Activated CD4-positive, alpha-beta T cell treated with anti-CD3 and anti-CD28 coated beads for 36 hours (primary cell): ENCODE data around the gene BRCA1. TPM values are rescaled to one million over a fixed set of nuclear protein-coding genes. Genes with fewer than 3 reads are reported as not detected.
A peak's percentile ranks its signal among the peaks of the same experiment; 100 is the strongest.
"Not testable (repeated sequence)": the region's sequence is repeated elsewhere in the genome, so short reads cannot be mapped to it uniquely, and the experiment has no call there.

Experiments
- ATAC-seq: fragments of 200-7000 bp; cut with Tn5 transposase; one replicate; pipeline ENCODE4 v1.10.0; 2021; ENCODE audit warnings: mild to moderate bottlenecking, moderate library complexity
- CTCF ChIA-PET: fragments of 350-600 bp; sonication (Branson Sonifier 250); formaldehyde crosslinking; loops from one replicate; lab custom pipeline; 2021; ENCODE audit warnings: antibody characterized with exemption; lab: Charles Lee
- POLR2A ChIA-PET: fragments of 350-600 bp; sonication (Branson Sonifier 250); formaldehyde crosslinking; loops from one replicate; lab custom pipeline; 2021; ENCODE audit warnings: antibody characterized with exemption, inconsistent platforms; lab: Charles Lee
- DNase-seq: peaks from one replicate; pipeline ENCODE4 v3.0.0-alpha.2; 2020
- H3K27ac Mint-ChIP-seq: one replicate; pipeline ENCODE4 v1.8.0; 2021; ENCODE audit warnings: mixed read lengths
- H3K27me3 Mint-ChIP-seq: one replicate; pipeline ENCODE4 v1.8.0; 2021; ENCODE audit warnings: mixed read lengths
- H3K36me3 Mint-ChIP-seq: one replicate; pipeline ENCODE4 v1.8.0; 2021; ENCODE audit warnings: low read depth, mixed read lengths
- H3K4me1 Mint-ChIP-seq: one replicate; pipeline ENCODE4 v1.8.0; 2021; ENCODE audit warnings: mixed read lengths
- H3K4me3 Mint-ChIP-seq: one replicate; pipeline ENCODE4 v1.8.0; 2021; ENCODE audit warnings: mild to moderate bottlenecking, moderate library complexity, mixed read lengths
- H3K9me3 Mint-ChIP-seq: one replicate; pipeline ENCODE4 v1.8.0; 2021; ENCODE audit warnings: low read depth, mixed read lengths
- intact Hi-C, 2 experiments: fragments of 100-400 bp; cut with DNase I in 1 of 2; cut with micrococcal nuclease in 1 of 2; formaldehyde crosslinking; loops; one replicate each; pipeline versions ENCODE4 v1.14.2 to v1.15.1; 2022 to 2024; cut with DNase I, micrococcal nuclease
- total RNA-seq, 2 experiments: library from RNA; stranded (reverse); gene quantifications; one replicate each; pipeline ENCODE4 v1.2.3, GENCODE V29; 2021

Gene BRCA1
- total RNA-seq = 100 to 1,000 TPM in 1 of 2 experiments, 10 to 100 TPM in 1; 99.9 to 115 TPM

- CTCF ChIA-PET = interaction anchor here (0.6 to 1.2 kb wide), 4 partner anchors 47 to 211 kb away, joined by 3 to 9 read pairs (median 4); partner anchors contain the start of gene RPL27
- intact Hi-C loops = loop anchor here (1.0 to 10.0 kb wide), 11 partner anchors 45 to 516 kb away; partner anchors contain the start of genes RPL27 (in 2 of the 2), AARSD1 (in 1 of the 2), CNTD1 (in 1 of the 2) and COA3 (in 1 of the 2)
- Mint-ChIP-seq H3K27me3 (no peaks in the 10 kb centered on the region), H3K27ac (peak within 1 kb of the TSS; percentile 99), H3K36me3 (peaks cover 41% of the 10 kb centered on the region), H3K4me3 (peak within 1 kb of the TSS; percentile 99), H3K4me1 (peaks cover 19% of the 10 kb centered on the region), H3K9me3 (no peaks in the 10 kb centered on the region)
- DNase-seq (peak; percentile 97), ATAC-seq (peak; percentile 99)
- POLR2A ChIA-PET = interaction anchor here (0.7 to 2.9 kb wide), 4 partner anchors 46 to 190 kb away, joined by 3 to 20 read pairs (median 6); partner anchors contain the start of genes NBR1 and RPL27
These were observed at the start of gene BRCA1 for GRCh38 chr17:43125133-43125966. TSS of gene BRCA1 (minus strand) at chr17:43125364. CDS start at chr17:43124096, 1,268 bp downstream.

- Mint-ChIP-seq H3K36me3 (peaks cover 17% of the 10 kb centered on the region), H3K27ac (no peak overlapping the region), H3K27me3 (no peaks in the 10 kb centered on the region), H3K4me1 (peaks cover 36% of the 10 kb centered on the region), H3K9me3 (no peaks in the 10 kb centered on the region), H3K4me3 (no peak overlapping the region)
- intact Hi-C loops = loop anchor here (1.0 to 10.0 kb wide), 9 partner anchors 143 to 1029 kb away; partner anchors contain the start of genes COASY (in 1 of the 2), EZH1 (in 1 of the 2), MLX (in 1 of the 2) and PSME3 (in 1 of the 2)
- ChIA-PET POLR2A (interaction anchor here (0.7 to 2.0 kb wide), 11 partner anchors 28 to 428 kb away, joined by 3 to 19 read pairs (median 4); partner anchors contain the start of genes BRCA1 and TMEM106A), CTCF (interaction anchor here (0.6 to 1.7 kb wide), 12 partner anchors 28 to 1484 kb away, joined by 3 to 6 read pairs (median 4); partner anchors contain the start of genes BECN1, BRCA1, DHX8 and IFI35)
- ATAC-seq = no peak
- peak; percentile 24 for DNase-seq
These were observed 46.7 kb upstream of the BRCA1 start for GRCh38 chr17:43171586-43172487.

GRCh38 chr17:43170766-43171585 is 45.8 kb upstream of the BRCA1 start, which contains the start of gene NBR1:
TSS of gene NBR1 (plus strand) at chr17:43171214. CDS start at chr17:43175800, 4,586 bp downstream.
- Mint-ChIP-seq H3K36me3 (peaks cover 10% of the 10 kb centered on the region), H3K4me3 (no peak within 1 kb of the TSS), H3K27ac (no peak within 1 kb of the TSS), H3K9me3 (no peaks in the 10 kb centered on the region), H3K27me3 (no peaks in the 10 kb centered on the region), H3K4me1 (peaks cover 30% of the 10 kb centered on the region)
- ATAC-seq (peak; percentile 86), DNase-seq (peak; percentile 97)
- ChIA-PET POLR2A (interaction anchor here (0.6 to 2.0 kb wide), 8 partner anchors 11 to 243 kb away, joined by 3 to 19 read pairs (median 5); partner anchors contain the start of genes BRCA1 and TMEM106A), CTCF (interaction anchor here (0.6 to 1.7 kb wide), 8 partner anchors 29 to 1017 kb away, joined by 3 to 6 read pairs (median 4); partner anchors contain the start of genes BECN1, DHX8 and TMEM106A)
- intact Hi-C loops = loop anchor here (1.0 to 10.0 kb wide), 15 partner anchors 40 to 1030 kb away; partner anchors contain the start of genes BRCA1 (in 2 of the 2), RPL27 (in 2 of the 2), TMEM106A (in 2 of the 2) and AARSD1 (in 1 of the 2)

- CTCF ChIA-PET = interaction anchor here (0.8 to 1.2 kb wide), 3 partner anchors 30 to 42 kb away, joined by 3 to 5 read pairs (median 5); partner anchors contain the start of gene TMEM106A
- peaks cover 23% of the 10 kb centered on the region for H3K4me1 Mint-ChIP-seq
- intact Hi-C loops = loop anchor here (1.0 to 10.0 kb wide), 12 partner anchors 41 to 1031 kb away; partner anchors contain the start of genes BRCA1 (in 2 of the 2), TMEM106A (in 2 of the 2), AARSD1 (in 1 of the 2) and COASY (in 1 of the 2)
- peaks cover 2% of the 10 kb centered on the region for H3K36me3 Mint-ChIP-seq
- no peak overlapping the region for H3K4me3 Mint-ChIP-seq
- no peaks in the 10 kb centered on the region for H3K27me3 Mint-ChIP-seq
- POLR2A ChIA-PET = interaction anchor here (1.0 to 1.7 kb wide), 3 partner anchors 29 to 146 kb away, joined by 3 to 8 read pairs (median 6); no protein-coding TSS in a partner anchor
- ATAC-seq (peak; percentile 82), DNase-seq (peak; percentile 94)
- H3K27ac Mint-ChIP-seq = no peak overlapping the region
- H3K9me3 Mint-ChIP-seq = no peaks in the 10 kb centered on the region
These were observed 45.1 kb upstream of the BRCA1 start for GRCh38 chr17:43170140-43170765.

GRCh38 chr17:43169561-43170139 is 44.5 kb upstream of the BRCA1 start:
- peak; percentile 49 for DNase-seq
- ChIA-PET POLR2A (interaction anchor here (0.6 to 1.7 kb wide), 7 partner anchors 30 to 240 kb away, joined by 3 to 8 read pairs (median 3); partner anchors contain the start of gene RPL27), CTCF (interaction anchor here (0.7 to 1.2 kb wide), 4 partner anchors 30 to 145 kb away, joined by 3 to 5 read pairs (median 4); partner anchors contain the start of genes RND2 and TMEM106A)
- Mint-ChIP-seq H3K27me3 (no peaks in the 10 kb centered on the region), H3K9me3 (no peaks in the 10 kb centered on the region), H3K4me1 (peaks cover 18% of the 10 kb centered on the region), H3K27ac (no peak overlapping the region), H3K4me3 (no peak overlapping the region), H3K36me3 (no peaks in the 10 kb centered on the region)
- intact Hi-C loops = loop anchor here (1.0 to 10.0 kb wide), 12 partner anchors 42 to 1031 kb away; partner anchors contain the start of genes BRCA1 (in 2 of the 2), TMEM106A (in 2 of the 2), AARSD1 (in 1 of the 2) and COASY (in 1 of the 2)
- peak; percentile 14 for ATAC-seq

GRCh38 chr17:43165971-43166370 is 40.8 kb upstream of the BRCA1 start:
- intact Hi-C loops = loop anchor here in 1 of 2 experiments (2.0 kb wide), 1 partner anchor 31 kb away; no protein-coding TSS in a partner anchor
- DNase-seq, H3K9me3 Mint-ChIP-seq, H3K36me3 Mint-ChIP-seq, H3K27ac Mint-ChIP-seq, H3K4me1 Mint-ChIP-seq, ATAC-seq, CTCF ChIA-PET, H3K27me3 Mint-ChIP-seq, POLR2A ChIA-PET, H3K4me3 Mint-ChIP-seq: not testable (repeated sequence)

- H3K27me3 Mint-ChIP-seq, POLR2A ChIA-PET, H3K4me3 Mint-ChIP-seq, ATAC-seq, CTCF ChIA-PET, DNase-seq, H3K9me3 Mint-ChIP-seq, H3K27ac Mint-ChIP-seq, H3K36me3 Mint-ChIP-seq, intact Hi-C loops, H3K4me1 Mint-ChIP-seq: not testable (repeated sequence)
These were observed 34.8 kb upstream of the BRCA1 start for GRCh38 chr17:43159957-43160356.

- H3K27me3 Mint-ChIP-seq, POLR2A ChIA-PET, ATAC-seq, intact Hi-C loops, H3K36me3 Mint-ChIP-seq, CTCF ChIA-PET, H3K4me1 Mint-ChIP-seq, H3K4me3 Mint-ChIP-seq, H3K9me3 Mint-ChIP-seq, H3K27ac Mint-ChIP-seq, DNase-seq: not testable (repeated sequence)
These were observed 34.1 kb upstream of the BRCA1 start for GRCh38 chr17:43159232-43159631.

- no peak overlapping the region for H3K27ac Mint-ChIP-seq
- no peaks in the 10 kb centered on the region for H3K4me1 Mint-ChIP-seq
- no peak overlapping the region for H3K4me3 Mint-ChIP-seq
- ChIA-PET CTCF (no interaction called here), POLR2A (no interaction called here)
- H3K36me3 Mint-ChIP-seq = peaks cover 7% of the 10 kb centered on the region
- intact Hi-C loops = no loop called here
- H3K9me3 Mint-ChIP-seq = peaks cover 4% of the 10 kb centered on the region
- DNase-seq = no peak
- no peaks in the 10 kb centered on the region for H3K27me3 Mint-ChIP-seq
- no peak for ATAC-seq
These were observed 30.5 kb upstream of the BRCA1 start for GRCh38 chr17:43155666-43156065.
